Stimulated activated CD4-positive, alpha-beta T cell treated with anti-CD3 and anti-CD28 coated beads, Interleukin-1b, Interleukin-23, amount 100 ng/mL, for 48 hours (primary cell): Measurements from ENCODE around the gene ITGBL1.
A peak's percentile ranks its signal among the peaks of the same experiment; 100 is the strongest.

Experiments used
- DNase-seq: peaks from one replicate; pipeline ENCODE4 v3.0.0-alpha.2; 2020

ITGBL1 gene

GRCh38 chr13:101570410-101570809 lies 117.9 kb downstream of the ITGBL1 start:
- DNase-seq = no peak

GRCh38 chr13:101572456-101572855 lies 120.0 kb downstream of the ITGBL1 start:
- no peak for DNase-seq

- DNase-seq = no peak
Observed at GRCh38 chr13:101575581-101575980, 123.1 kb downstream of the ITGBL1 start.

DNA sequence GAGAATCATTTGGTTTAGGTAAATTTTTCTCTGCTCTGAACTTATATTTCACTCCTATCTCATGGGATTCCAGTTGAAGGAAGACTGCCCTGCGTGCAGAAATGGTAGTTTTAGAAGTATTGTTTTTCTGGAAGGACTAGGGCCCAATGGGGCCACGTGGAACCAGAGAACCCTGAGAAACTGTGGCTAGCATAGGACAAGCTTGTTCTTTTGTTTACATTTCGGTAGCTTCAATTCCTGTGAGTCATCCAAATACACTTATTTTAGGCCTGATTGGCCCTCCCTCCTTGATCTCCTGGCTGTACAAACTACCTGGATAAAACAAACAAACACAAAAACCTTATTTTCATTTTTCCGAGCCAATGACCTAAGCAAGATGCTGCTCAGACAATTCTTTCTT lies 124.0 kb downstream of the ITGBL1 start:
- DNase-seq = no peak

DNA sequence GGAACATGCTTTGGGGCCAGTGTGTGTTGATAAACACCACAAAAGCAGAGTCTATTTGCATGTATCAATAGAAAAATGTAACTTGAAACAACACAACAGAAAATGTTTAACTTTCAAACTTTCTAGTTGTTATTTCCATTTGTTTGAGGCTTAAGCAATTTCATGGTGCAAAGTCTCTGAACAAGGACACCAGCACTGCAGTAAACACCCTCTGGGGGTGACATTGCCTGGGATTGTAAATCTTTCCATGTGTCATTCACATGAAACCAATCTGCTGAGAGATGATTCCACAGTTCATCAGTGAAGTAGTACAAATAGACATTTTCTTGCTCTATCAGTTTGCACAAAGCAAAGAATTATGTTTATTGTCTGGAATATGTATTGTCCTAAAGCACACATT lies 124.5 kb downstream of the ITGBL1 start:
- DNase-seq = no peak

DNA sequence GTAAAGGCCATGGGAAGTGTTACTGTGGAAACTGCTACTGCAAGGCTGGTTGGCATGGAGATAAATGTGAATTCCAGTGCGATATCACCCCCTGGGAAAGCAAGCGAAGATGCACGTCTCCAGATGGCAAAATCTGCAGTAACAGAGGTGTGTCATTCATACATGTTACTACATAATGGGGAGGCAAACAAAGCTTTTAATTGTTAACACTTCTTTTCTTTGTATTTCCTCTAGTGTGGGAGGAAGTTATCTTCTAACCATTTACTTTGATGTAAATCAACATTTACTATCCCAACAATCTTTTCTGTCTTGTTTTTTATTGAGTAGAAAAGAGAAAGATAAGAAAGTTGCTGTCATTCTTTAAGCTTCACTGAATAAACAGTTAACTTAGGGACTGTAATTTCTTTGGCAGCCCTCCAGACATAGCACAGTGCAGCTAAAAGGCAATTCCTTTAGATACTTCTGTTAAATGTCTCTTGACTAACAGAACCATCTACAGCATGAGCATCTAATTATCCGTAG lies 126.9 kb downstream of the ITGBL1 start:
- DNase-seq = no peak

DNA sequence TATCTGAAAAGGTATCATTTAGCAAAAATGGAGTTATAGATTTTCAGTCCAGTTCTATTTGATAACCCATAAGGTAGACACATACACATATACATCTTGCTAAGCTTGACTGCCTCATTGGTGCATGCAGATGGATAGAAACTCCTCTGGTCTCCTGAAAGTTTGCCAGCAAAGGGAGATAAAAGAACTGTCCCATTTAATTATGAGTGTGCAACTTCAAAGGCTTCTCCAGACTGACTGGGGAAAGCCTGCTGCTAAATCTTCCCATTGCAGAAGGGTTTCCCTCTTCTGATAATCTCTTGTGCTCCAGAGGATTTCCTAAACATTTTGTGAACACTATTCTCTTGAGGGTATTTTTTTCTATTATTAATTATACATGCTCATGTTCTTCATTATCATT lies 131.9 kb downstream of the ITGBL1 start:
- no peak for DNase-seq

DNA sequence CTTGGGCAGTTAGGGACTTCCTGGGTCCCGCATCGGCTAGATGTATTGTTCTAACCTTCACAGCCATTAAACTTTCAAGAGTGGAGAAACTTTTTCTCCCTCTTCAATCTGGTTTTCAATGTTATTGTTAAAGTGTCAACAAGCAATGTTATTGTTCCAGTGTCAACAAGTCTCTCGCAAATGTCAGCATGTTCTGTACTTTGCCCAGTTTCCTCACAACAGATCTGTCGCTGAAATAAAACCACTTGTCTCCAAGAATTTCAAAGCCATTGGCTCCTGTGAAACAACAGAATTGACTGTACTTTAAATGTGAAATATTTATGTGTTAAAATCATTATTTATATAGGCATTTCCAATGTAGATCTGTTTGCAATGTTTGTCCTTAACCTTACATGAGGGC lies 138.0 kb downstream of the ITGBL1 start:
- DNase-seq = no peak

DNA sequence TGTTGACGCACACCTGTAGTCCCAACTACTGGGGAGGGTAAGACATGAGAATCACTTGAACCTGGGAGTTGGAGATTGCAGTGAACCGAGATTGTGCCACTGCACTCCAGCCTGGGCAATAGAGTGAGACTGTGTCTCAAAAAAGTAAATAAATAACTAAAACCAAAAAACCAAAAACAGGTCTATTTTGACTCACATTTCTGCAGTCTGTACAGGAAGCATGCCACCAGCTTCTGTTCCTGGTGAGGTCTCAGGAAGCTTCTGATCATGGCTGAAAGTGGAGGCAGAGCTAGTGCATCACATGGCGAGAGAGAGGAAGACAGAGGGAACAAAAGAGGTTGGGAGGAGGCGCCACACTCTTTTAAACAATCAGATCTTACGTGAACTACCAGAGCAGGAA lies 142.5 kb downstream of the ITGBL1 start:
- no peak for DNase-seq

GRCh38 chr13:101596803-101597202 lies 144.3 kb downstream of the ITGBL1 start:
- DNase-seq = no peak

GRCh38 chr13:101611491-101612475 lies 159.3 kb downstream of the ITGBL1 start:
- no peak for DNase-seq

- DNase-seq = no peak
Observed at GRCh38 chr13:101612735-101613134, 160.3 kb downstream of the ITGBL1 start.

- DNase-seq = no peak
Observed at GRCh38 chr13:101614491-101614890, 162.0 kb downstream of the ITGBL1 start.

- DNase-seq = no peak
Observed at GRCh38 chr13:101618440-101619187, 166.1 kb downstream of the ITGBL1 start.

DNA sequence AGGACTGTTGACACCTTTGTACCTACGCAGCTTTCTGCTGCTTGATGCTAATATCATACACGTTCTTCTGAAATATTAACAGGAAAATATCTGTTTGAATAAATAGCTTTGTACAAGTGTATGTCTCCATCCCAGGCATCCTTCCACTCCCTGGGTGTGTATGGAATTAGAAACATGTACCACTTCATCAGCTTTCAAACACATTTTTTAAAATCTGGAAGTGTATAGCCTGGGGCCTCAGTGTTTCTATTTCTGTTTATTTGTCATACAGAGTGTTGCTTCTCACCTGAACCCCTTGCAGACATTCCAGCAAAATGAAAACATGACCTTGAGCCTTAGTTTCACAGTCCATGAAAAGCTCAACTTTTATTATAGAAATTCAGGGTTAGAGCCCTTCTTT lies 168.6 kb downstream of the ITGBL1 start:
- DNase-seq = no peak

- DNase-seq = no peak
Observed at GRCh38 chr13:101623470-101624209, 171.2 kb downstream of the ITGBL1 start.

- DNase-seq = no peak
Observed at GRCh38 chr13:101624210-101624922, 171.9 kb downstream of the ITGBL1 start.

DNA sequence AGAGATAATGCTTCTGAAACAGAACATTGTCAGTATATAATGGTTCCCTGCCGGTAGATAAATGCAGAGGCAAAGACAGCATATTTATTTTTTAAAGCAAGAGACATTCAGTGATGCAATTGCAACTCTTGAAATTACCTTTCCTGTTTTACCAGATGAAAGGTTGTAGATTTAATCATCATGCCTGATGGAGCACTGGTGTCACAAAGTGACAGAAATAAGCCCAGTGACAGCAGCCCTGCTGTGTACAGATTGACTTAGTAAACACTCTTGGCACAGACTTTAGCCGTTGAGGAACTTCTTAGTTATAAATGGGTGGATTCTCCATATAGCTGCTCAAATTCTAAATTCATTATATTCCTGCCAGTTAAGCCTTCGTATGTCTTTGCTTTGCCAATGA lies 172.5 kb downstream of the ITGBL1 start:
- DNase-seq = peak; percentile 20

- peak; percentile 43 for DNase-seq
Observed at GRCh38 chr13:101626925-101627555, 174.6 kb downstream of the ITGBL1 start.

DNA sequence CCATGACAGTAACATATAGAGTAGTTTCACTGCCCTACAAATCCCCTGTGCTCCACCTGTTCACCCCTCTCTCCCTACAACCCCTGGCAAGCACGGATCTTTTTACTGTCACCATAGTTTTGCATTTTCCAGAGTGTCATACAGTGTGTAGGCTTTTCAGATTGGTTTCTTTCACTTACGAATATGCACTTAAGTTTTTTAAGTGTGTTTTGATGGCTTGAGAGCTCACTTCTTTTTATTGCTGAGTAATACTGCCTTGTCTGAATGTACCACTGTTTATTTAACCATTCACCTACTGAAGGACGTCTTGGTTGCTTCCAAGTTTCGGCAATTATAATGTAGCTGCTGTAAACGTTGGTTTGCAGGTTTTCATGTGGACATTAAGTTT lies 175.1 kb downstream of the ITGBL1 start:
- DNase-seq = no peak

DNA sequence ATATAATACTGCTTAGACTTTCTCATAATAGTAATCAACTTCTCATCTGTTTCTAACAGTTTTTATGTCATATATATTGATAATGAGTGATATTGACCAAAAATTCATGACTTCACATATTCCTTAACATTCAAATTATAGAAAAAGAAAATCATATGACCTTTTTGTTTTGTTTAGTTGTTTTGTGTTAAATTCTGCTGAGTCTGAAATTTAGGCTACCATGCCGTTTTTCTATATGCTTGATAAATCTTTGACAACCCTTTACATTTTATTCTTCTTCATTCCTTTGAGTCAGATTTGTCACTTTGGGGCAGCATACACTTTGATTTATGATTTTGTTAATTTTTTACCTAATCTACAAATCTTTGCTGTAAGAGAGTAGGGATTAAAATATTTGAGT lies 176.4 kb downstream of the ITGBL1 start:
- DNase-seq = no peak

DNA sequence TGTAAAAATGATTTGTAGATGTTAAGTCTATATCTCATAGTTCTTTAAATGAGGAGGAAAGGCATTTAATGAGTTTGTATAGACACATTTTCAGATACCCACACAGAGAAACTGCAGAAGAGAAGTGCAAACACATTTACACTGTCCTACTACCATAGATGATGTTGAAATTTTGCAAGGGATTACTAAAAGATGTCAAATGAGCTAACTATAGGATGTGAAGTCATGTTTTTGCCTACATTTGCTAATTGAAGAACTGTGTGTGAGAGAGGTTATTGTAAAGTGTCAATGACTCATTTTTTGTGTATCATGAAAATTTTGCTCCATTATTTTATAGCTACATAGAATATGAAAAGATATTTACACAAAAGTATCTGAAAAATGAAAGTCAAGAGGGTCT lies 178.9 kb downstream of the ITGBL1 start:
- DNase-seq = no peak
